ENCODE measurements around the gene PHF21B.

Gene PHF21B

DNA sequence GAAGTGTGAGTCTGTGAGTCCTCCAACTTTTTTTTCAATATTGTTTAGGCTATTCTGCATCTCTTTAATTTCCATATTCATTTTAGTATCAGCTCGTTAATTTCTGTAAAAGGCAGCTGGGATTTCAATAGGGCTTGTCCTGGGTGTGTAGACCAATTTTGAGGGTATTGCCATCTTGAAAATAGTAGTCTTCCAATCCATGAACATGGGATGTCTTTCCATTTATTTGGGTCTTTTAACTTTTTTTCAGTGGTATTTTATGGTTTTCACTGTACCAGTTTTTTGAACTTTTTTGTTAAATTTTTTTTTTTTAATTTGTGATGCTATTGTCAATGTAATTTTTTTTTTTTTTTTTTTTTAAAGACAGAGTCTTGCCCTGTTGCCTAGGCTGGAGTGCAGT lies 177.9 kb downstream of the PHF21B start:
- Histone ChIP-seq H2AK5ac (ENCODE audit: low read depth, low read length) (no peak overlapping the region), H3K36me3 (replicated peaks in 1 of 2; ENCODE audit: control insufficient read depth in 2 of 2, insufficient read depth in 2 of 2, low read length in 2 of 2) (no peaks in the 10 kb centered on the region), H3K14ac (ENCODE audit: low read length) (no peak overlapping the region), H2BK120ac (ENCODE audit: low read depth, low read length) (no peak overlapping the region), H2AFZ (ENCODE audit: low read length) (no peak overlapping the region), H4K91ac (ENCODE audit: low read depth, low read length, poor library complexity) (no peak overlapping the region), H3K4me3 (ENCODE audit: low read length in 2 of 2) (no peak overlapping the region), H3K27me3 (ENCODE audit: control insufficient read depth in 3 of 3, insufficient read depth in 3 of 3, low read depth in 1 of 3, low read length in 3 of 3) (no peaks in the 10 kb centered on the region), H2BK15ac (ENCODE audit: low read length) (no peak overlapping the region), H2BK5ac (ENCODE audit: low read length) (no peak overlapping the region), H3K4ac (ENCODE audit: low read length) (no peak overlapping the region), H3K9ac (ENCODE audit: low read depth, low read length, poor library complexity) (no peak overlapping the region), H3K4me2 (ENCODE audit: insufficient read depth, low read length, poor library complexity, severe bottlenecking) (no peak overlapping the region), H3K18ac (ENCODE audit: low read length) (no peak overlapping the region), H4K8ac (ENCODE audit: low read depth, low read length) (no peak overlapping the region), H2BK12ac (ENCODE audit: low read length) (no peak overlapping the region), H3K4me1 (ENCODE audit: control insufficient read depth in 2 of 2, insufficient read depth in 1 of 2, low read depth in 1 of 2, low read length in 2 of 2) (no peaks in the 10 kb centered on the region), H3K9me3 (replicated peaks in 1 of 2; ENCODE audit: control insufficient read depth in 2 of 2, insufficient read depth in 1 of 2, low read depth in 1 of 2, low read length in 2 of 2) (no peaks in the 10 kb centered on the region), H3K79me1 (ENCODE audit: low read depth, low read length) (no peaks in the 10 kb centered on the region), H3K27ac (replicated peaks; ENCODE audit: low read length) (no peak overlapping the region), H3K23ac (ENCODE audit: low read depth, low read length, poor library complexity) (no peak overlapping the region)
- no CpG with 5 or more reads among the region's 1 CpG for WGBS, 2 donors (ENCODE audit: extremely low coverage in 2 of 2, insufficient read length in 2 of 2, insufficient replicate concordance in 1 of 2)
- no peak for DNase-seq (ENCODE audit: low spot score)
